Ovary (tissue), 9 donors: Measurements from ENCODE around the gene SMC3. TPM values are rescaled to one million over a fixed set of nuclear protein-coding genes. Genes with fewer than 3 reads are reported as not detected.
"Not testable (repeated sequence)": the region's sequence is repeated elsewhere in the genome, so short reads cannot be mapped to it uniquely, and the experiment has no call there.

Experiments used
- DNase-seq, 5 donors: peaks; one replicate each; pipeline ENCODE4 v3.0.0-alpha.2; 2019 to 2020
- H3K27ac ChIP-seq, 2 donors: fragments of 200-600 bp; one replicate each; pipeline versions ENCODE4 v1.5.1 to v1.8.0; 2019 to 2022
- H3K27me3 ChIP-seq: fragments of 200-600 bp; one replicate; pipeline ENCODE4 v1.8.0; 2022
- H3K36me3 ChIP-seq: fragments of 200-600 bp; sonication (generic); one replicate; pipeline ENCODE4 v1.5.1; 2019
- H3K4me1 ChIP-seq: one replicate; pipeline ENCODE4 v1.8.1; 2013; ENCODE audit warnings: mild to moderate bottlenecking, moderate library complexity; ENCODE audit not compliant: insufficient read depth
- H3K4me3 ChIP-seq: fragments of 200-600 bp; sonication (generic); one replicate; pipeline ENCODE4 v1.5.1; 2017
- H3K9me3 ChIP-seq, 2 donors: fragments of 200-600 bp in 1 of 2; sonication (generic) in 1 of 2; one replicate each; pipeline versions ENCODE4 v1.5.1 to v1.8.1; 2013 to 2019; ENCODE audit warnings: mild to moderate bottlenecking in 1 of 2, moderate library complexity in 1 of 2
- EP300 ChIP-seq: sonication (generic); formaldehyde crosslinking; IDR thresholded peaks from one replicate; pipeline ENCODE4 v1.6.1; 2017; ENCODE audit warnings: antibody characterized with exemption
- POLR2A ChIP-seq: fragments of 450-650 bp; IDR thresholded peaks from one replicate; pipeline ENCODE4 v1.6.1; 2017; ENCODE audit warnings: antibody characterized with exemption, mild to moderate bottlenecking, moderate library complexity
- WGBS, 3 donors: extraction: QIAGEN DNeasy Blood & Tissue Kit in 1 of 3; methylation state at CpG; one replicate each; pipeline versions ENCODE4 v1.1.5 to v1.1.7; 2013 to 2017; 5-methylcytosine and 5-hydroxymethylcytosine counted together
- intact Hi-C, 4 donors: fragments of 100-400 bp; cut with DNase I; formaldehyde crosslinking; loops; one replicate each; pipeline versions ENCODE4 v1.11.0 to v1.15.1; 2022 to 2023
- polyA plus RNA-seq, 2 donors: library from polyadenylated mRNA; stranded (reverse); fragments of 200-250 nt in 1 of 2; fragments of 350-450 nt in 1 of 2; fragmentation: Illumina TruSeq in 1 of 2; extraction: RNeasy Lipid Tissue Mini Kit (QIAGEN cat#74804) in 1 of 2; gene quantifications; one replicate each; pipeline ENCODE4 v1.2.3, GENCODE V29; 2013 to 2014
- total RNA-seq, 7 donors: library from RNA; depleted of rRNA in 2 of 7; stranded (reverse); fragments of >200 nt in 2 of 7; fragmentation: NEBNext Ultra II Directional in 3 of 7; extraction: Animal tissue kit (Norgen Biotek cat#: 25700) in 3 of 7; gene quantifications; one replicate each; pipeline versions ENCODE4 v1.1.0 to v1.2.4, GENCODE V29; 2016 to 2023
- TF ChIP-seq, protein P1 (sequence below), 3 donors: fragments of 450-650 bp in 2 of 3; fragments of 200-600 bp in 1 of 3; IDR thresholded peaks; one replicate each; pipeline versions ENCODE4 v1.5.1 to v1.8.0; 2016 to 2022; ENCODE audit warnings: antibody characterized with exemption in 3 of 3, mild to moderate bottlenecking in 1 of 3
- donor health status: DM: no; HTN: no; CAD: no; lungs with moderate emphysema.
- donor health status: DM: no; HTN: no; CAD: no.
- donor health status: Bipolar disorder and iron deficiency.
- donor health status: DM: yes; HTN: yes; CAD: no.
- donor health status: DM: no; HTN: no; CAD: no.
- donor health status: DM: yes; HTN: yes; CAD: no.

The SMC3 gene
- total and polyA plus RNA-seq, 9 donors = 23.1 to 49.1 (median 37.1) TPM

DNA sequence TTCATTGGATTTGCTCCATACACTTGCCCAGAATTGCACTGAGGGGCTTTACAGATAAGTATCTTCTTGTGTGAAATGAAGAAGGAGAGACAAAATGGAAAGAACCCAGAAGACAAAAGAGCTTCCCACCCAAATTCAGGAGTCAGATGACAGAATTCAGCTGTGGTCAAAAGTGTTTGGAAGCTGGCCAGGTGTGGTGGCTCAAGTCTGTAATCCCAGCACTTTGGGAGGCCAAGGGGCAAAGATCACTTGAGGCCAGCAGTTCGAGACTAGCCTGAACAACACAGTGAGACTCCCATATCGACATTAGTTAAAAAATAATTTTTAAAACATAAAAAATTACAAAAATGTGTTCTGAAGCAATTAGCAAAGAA is 42.6 kb upstream of the SMC3 start:
- Histone ChIP-seq H3K27me3 (no peaks in the 10 kb centered on the region), H3K9me3 (no peaks in the 10 kb centered on the region), H3K36me3 (no peaks in the 10 kb centered on the region), H3K4me1 (no peaks in the 10 kb centered on the region), H3K27ac (no peak overlapping the region), H3K4me3 (no peak overlapping the region)
- intact Hi-C loops = no loop called here
- no peak for DNase-seq
- TF ChIP-seq, protein P1, sequence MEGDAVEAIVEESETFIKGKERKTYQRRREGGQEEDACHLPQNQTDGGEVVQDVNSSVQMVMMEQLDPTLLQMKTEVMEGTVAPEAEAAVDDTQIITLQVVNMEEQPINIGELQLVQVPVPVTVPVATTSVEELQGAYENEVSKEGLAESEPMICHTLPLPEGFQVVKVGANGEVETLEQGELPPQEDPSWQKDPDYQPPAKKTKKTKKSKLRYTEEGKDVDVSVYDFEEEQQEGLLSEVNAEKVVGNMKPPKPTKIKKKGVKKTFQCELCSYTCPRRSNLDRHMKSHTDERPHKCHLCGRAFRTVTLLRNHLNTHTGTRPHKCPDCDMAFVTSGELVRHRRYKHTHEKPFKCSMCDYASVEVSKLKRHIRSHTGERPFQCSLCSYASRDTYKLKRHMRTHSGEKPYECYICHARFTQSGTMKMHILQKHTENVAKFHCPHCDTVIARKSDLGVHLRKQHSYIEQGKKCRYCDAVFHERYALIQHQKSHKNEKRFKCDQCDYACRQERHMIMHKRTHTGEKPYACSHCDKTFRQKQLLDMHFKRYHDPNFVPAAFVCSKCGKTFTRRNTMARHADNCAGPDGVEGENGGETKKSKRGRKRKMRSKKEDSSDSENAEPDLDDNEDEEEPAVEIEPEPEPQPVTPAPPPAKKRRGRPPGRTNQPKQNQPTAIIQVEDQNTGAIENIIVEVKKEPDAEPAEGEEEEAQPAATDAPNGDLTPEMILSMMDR (IDR thresholded peaks at IDR 0.05) = no peak
- TF ChIP-seq EP300 (no peak), POLR2A (no peak)
- 66 to 72% (median 69%) methylated on average over 2 of the region's 2 CpGs for WGBS, 3 donors

DNA sequence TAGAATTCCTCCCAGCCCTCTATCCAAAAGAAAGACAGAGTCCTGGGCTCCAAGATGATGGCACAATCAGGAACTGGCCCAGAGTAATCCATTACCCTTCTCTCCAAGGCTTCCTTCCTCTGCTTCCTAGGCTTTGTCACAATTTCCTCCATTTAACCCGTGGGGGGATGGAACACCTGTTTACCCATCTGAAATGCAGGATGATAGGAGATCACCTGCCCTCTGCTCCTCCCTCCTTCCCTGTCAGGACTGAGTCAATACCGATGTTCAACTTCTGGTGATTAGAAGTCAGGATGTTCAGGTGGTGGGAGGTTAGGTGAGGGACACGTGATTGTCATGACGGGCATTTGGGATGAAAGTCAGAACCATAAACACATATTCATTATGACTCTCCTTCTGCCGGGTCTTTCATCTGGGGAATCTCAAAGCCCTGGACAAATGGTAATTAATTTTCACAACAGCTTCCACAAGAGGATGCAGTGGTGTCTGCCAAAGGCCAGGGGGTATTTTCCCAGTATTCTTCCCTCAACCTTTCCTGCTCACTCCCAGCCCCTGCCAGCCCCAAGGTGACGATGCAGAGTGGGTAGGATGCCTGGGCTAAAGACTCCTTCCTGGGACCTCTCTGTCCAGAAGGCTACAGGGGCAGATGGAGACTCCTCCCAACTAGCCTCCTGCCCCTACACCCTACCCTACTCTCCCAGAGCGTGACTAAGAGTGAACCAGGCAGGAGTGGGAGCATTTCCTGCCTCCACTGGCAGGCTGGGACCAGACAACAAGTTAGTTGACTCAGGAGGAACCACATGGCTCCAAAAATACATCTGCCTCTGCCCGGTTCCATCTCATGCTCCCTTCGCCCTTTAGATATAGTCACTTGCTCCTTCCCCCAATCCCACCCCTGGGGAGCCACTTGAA is 41.9 kb upstream of the SMC3 start:
- peaks cover 3% of the 10 kb centered on the region for H3K4me1 ChIP-seq
- 61 to 67% (median 62%) methylated on average over 9 of the region's 9 CpGs for WGBS, 3 donors

DNA sequence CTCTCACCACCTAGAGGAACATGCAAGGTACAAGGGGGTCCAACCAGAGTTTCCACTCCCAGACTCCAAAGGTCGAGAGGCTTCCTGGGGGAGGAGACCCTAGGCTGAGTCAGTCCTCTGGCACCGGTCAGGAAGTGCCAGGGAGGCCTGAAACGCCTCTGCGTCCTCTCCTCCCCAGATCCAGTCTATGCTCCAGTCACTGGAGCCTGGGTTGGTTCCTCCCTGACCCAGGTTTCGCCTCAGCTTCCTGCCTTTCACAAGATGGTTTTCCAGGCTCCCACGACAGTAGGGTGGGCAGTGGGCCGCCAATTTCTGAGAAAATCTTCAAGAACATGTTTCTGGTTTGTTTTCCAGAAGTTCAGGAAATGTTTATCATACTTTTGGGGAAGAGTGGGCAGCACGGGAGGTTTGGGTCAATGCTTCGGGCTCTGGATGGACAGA is 39.7 kb upstream of the SMC3 start:
- Histone ChIP-seq H3K27me3 (no peaks in the 10 kb centered on the region), H3K27ac (no peak overlapping the region), H3K9me3 (no peaks in the 10 kb centered on the region), H3K36me3 (no peaks in the 10 kb centered on the region), H3K4me3 (no peak overlapping the region), H3K4me1 (peaks cover 3% of the 10 kb centered on the region)
- WGBS, 3 donors = 59 to 76% (median 63%) methylated on average over 9 of the region's 9 CpGs
- intact Hi-C loops = no loop called here
- no peak for DNase-seq
- TF ChIP-seq EP300 (no peak), POLR2A (no peak)
- TF ChIP-seq, protein P1 (IDR thresholded peaks at IDR 0.05) = no peak

More for the DNA sequence above, 41.9 kb upstream of the SMC3 start:
- no peaks in the 10 kb centered on the region for H3K9me3 ChIP-seq
- DNase-seq = no peak
- no peaks in the 10 kb centered on the region for H3K36me3 ChIP-seq
- TF ChIP-seq, protein P1 (IDR thresholded peaks at IDR 0.05) = no peak
- no peak for TF ChIP-seq POLR2A
- TF ChIP-seq EP300 = no peak
- no peaks in the 10 kb centered on the region for H3K27me3 ChIP-seq
- H3K4me3 ChIP-seq = no peak overlapping the region
- intact Hi-C loops = no loop called here
- no peak overlapping the region for H3K27ac ChIP-seq

DNA sequence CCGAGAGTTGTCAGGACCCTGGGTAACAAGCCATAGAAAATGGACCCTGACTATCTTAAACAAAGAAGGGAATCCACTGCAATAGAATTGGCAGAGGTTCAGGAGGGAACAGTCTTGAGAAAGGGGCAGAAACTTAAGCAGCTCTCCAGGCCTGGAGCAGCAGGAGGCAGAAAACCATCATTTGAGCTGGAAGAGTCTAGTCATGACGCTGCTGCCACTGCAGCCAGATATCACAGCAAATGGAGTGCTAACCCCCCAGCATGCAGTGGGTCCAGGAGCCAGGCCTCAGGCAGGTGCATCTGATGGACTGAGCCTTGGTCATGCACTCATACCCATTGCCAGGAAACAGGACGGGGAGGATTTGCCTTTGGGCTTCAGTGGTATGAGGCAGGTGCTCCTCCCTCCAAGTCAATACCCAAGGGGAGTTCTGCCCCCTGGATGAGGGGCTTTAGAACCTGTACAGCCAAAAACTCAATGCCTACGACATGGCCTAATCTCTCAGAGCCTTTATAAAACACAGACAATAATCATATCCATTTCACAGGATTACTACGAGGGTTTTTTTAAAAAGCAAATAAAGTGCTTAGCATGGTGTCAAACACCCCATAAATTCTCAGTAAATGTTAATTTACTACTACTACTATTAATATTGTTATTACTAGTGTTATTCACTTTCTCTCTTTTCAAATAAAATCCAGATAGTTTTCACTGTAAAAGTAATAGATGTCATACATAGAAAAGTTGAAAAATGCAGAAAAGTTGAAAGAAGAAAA is 39.1 kb upstream of the SMC3 start:
- TF ChIP-seq, protein P1 (IDR thresholded peaks at IDR 0.05) = no peak
- H3K36me3 ChIP-seq = no peaks in the 10 kb centered on the region
- H3K4me3 ChIP-seq = no peak overlapping the region
- no peaks in the 10 kb centered on the region for H3K9me3 ChIP-seq
- intact Hi-C loops = no loop called here
- H3K27me3 ChIP-seq = no peaks in the 10 kb centered on the region
- no peak for DNase-seq
- peaks cover 3% of the 10 kb centered on the region for H3K4me1 ChIP-seq
- 79 to 81% (median 79%) methylated on average over 5 of the region's 5 CpGs for WGBS, 3 donors
- no peak overlapping the region for H3K27ac ChIP-seq

GRCh38 chr10:110528997-110529524 is 38.4 kb upstream of the SMC3 start:
- H3K9me3 ChIP-seq, H3K4me3 ChIP-seq, H3K27me3 ChIP-seq, H3K4me1 ChIP-seq, DNase-seq, H3K27ac ChIP-seq, H3K36me3 ChIP-seq, intact Hi-C loops: not testable (repeated sequence)
- 91 to 94% (median 93%) methylated on average over 8 of the region's 8 CpGs for WGBS, 3 donors
